ENCODE data around the gene CD248. TPM values are rescaled to one million over a fixed set of nuclear protein-coding genes. Genes with fewer than 3 reads are reported as not detected.

The CD248 gene
- total and polyA plus RNA-seq, 9 donors: 4.9 to 47.9 (median 17.2) TPM

DNA sequence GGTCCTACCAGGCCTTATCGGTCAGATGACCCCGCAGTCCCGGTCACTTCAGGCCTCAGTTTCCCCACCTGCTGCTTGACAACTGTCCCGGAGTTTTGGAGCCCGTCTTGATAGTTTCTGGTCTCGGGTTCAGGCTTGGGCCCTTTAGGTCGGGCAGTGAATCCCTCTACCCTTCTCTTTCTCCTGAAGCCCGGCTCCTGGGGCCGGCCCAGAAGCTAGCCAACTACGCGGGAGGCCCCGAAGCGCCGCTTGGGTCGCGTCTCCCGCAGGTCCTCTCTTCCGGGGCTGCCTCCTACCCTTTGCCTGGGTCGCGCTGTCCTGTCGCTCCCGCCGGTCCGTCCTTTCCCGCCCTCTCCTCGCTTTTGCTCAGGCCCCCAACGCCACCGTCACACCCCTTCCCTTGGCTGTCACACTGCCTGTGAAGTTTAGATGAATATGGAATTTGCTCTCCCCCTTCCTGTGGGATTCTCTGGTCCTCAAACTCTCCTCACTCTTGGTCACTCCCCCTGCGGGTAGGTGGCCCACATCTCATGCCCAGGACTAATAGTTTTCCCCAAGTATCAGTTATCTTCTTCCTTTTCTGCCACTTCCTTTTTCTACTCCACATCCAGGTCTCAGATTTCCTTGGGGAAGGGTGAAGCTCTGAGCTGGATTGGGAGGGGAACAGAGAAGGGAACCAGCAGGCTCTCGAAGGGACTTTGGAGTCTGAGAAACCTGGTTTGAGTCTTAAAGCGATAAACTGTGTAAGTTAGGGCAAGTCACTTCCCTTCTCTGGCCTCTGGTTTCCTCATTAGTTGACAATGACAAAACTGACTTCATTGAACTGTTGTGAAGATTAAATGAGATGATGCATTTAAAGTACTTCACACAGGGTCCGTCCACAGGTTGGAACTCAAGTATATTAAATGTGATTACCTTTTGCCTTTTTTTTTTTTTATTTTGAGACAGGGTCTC is 47.6 kb downstream of the CD248 start:
- Histone ChIP-seq H3K4me3 (peak overlapping the region; percentile 73), H3K27ac (peak overlapping the region; percentile 93 to 94), H3K4me1 (ENCODE audit: insufficient read depth) (peaks cover 3% of the 10 kb centered on the region), H3K9me3 (no peaks in the 10 kb centered on the region), H3K36me3 (no peaks in the 10 kb centered on the region), H3K27me3 (no peaks in the 10 kb centered on the region)
- DNase-seq: peak in 1 of 5 donors; percentile 42
- TF ChIP-seq EP300 (IDR thresholded peaks at IDR 0.05): no peak
- TF ChIP-seq, protein P1, sequence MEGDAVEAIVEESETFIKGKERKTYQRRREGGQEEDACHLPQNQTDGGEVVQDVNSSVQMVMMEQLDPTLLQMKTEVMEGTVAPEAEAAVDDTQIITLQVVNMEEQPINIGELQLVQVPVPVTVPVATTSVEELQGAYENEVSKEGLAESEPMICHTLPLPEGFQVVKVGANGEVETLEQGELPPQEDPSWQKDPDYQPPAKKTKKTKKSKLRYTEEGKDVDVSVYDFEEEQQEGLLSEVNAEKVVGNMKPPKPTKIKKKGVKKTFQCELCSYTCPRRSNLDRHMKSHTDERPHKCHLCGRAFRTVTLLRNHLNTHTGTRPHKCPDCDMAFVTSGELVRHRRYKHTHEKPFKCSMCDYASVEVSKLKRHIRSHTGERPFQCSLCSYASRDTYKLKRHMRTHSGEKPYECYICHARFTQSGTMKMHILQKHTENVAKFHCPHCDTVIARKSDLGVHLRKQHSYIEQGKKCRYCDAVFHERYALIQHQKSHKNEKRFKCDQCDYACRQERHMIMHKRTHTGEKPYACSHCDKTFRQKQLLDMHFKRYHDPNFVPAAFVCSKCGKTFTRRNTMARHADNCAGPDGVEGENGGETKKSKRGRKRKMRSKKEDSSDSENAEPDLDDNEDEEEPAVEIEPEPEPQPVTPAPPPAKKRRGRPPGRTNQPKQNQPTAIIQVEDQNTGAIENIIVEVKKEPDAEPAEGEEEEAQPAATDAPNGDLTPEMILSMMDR (IDR thresholded peaks at IDR 0.05): peak in 1 of 3 donors; percentile 9
- intact Hi-C loops (cut with DNase I): no loop called here
- 3 to 4% (median 3%) methylated on average over 32 of the region's 32 CpGs for WGBS, 3 donors

- Histone ChIP-seq H3K27me3 (no peaks in the 10 kb centered on the region), H3K36me3 (no peaks in the 10 kb centered on the region), H3K4me1 (ENCODE audit: insufficient read depth) (peaks cover 3% of the 10 kb centered on the region), H3K27ac (peak within 1 kb of the TSS; percentile 93 to 94), H3K9me3 (no peaks in the 10 kb centered on the region), H3K4me3 (peak within 1 kb of the TSS; percentile 73)
- intact Hi-C loops (cut with DNase I): no loop called here
- 0% methylated on average over 32 to 64 of the region's 64 CpGs for WGBS, 3 donors
- TF ChIP-seq POLR2A (IDR thresholded peaks at IDR 0.05) (peak; percentile 93), EP300 (IDR thresholded peaks at IDR 0.05) (no peak)
- DNase-seq: peak; percentile 100
Measured at GRCh38 chr11:66268244-66268951, 48.4 kb downstream of the CD248 start, which contains the start of gene RAB1B. Gene RAB1B (plus strand): TSS chr11:66268639. CDS start chr11:66268680, 41 bp downstream.

DNA sequence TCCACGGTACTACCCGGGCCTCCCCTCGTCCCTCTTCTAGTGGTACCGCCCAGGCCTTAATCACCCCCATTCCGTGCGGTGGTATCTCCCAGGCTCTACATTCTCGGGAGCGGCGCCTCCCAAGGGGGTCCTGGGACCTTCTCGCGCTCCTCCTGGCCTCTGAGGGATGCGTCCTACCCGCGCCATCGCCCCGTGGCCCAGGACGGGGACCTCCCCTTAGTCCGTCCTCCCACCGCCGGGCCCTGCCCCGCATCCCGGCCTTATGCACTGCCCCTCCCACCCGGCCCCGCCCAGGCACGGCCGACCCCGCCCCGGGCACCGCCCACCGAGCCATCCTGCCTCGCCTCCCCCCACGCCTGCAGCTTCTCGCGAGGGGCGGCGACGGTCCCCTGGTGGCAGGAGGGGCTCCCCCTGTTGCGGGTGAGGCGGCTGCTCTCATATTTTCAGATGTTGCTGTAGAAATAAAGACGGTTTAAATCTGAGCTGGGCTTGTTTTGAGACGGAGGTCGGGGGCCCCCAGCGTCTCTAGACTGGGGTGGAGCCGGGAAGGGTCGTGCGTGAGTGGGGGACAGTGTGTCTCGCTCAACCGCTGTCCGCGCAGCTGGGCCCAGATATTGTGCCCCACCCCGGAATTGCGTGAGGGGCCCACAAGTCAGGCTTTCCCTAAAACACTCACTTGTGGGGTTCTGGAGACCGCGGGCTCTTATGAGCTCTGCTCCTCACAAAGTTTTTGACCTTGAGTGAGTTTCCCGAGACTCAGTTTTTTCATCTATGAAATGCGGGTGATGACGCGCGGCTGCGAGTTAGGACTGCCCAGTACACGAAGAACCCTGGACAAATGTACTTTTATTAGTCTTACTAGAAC is 49.2 kb downstream of the CD248 start:
- Histone ChIP-seq H3K9me3 (no peaks in the 10 kb centered on the region), H3K36me3 (no peaks in the 10 kb centered on the region), H3K27me3 (no peaks in the 10 kb centered on the region), H3K27ac (peak overlapping the region; percentile 78 to 93), H3K4me1 (ENCODE audit: insufficient read depth) (peaks cover 3% of the 10 kb centered on the region), H3K4me3 (peak overlapping the region; percentile 73)
- TF ChIP-seq EP300 (IDR thresholded peaks at IDR 0.05) (no peak), POLR2A (IDR thresholded peaks at IDR 0.05) (peak; percentile 75)
- TF ChIP-seq, protein P1 (IDR thresholded peaks at IDR 0.05): peak in 2 of 3 donors; percentile 23 to 44
- 1% methylated on average over 47 to 61 of the region's 61 CpGs for WGBS, 3 donors
- DNase-seq: peak; percentile 90 to 94 (median 91)
- intact Hi-C loops (cut with DNase I): no loop called here

- H3K4me3 ChIP-seq: peak overlapping the region; percentile 73
- intact Hi-C loops (cut with DNase I): no loop called here
- no peaks in the 10 kb centered on the region for H3K36me3 ChIP-seq
- H3K9me3 ChIP-seq: no peaks in the 10 kb centered on the region
- H3K4me1 ChIP-seq (ENCODE audit: insufficient read depth): peaks cover 3% of the 10 kb centered on the region
- peak overlapping the region; percentile 78 to 93 for H3K27ac ChIP-seq
- 8 to 11% (median 8%) methylated on average over 12 to 13 of the region's 13 CpGs for WGBS, 3 donors
- DNase-seq: no peak
- no peaks in the 10 kb centered on the region for H3K27me3 ChIP-seq
- no peak for TF ChIP-seq EP300 (IDR thresholded peaks at IDR 0.05)
Measured at GRCh38 chr11:66267039-66267378, 49.8 kb downstream of the CD248 start.
